Fibroblast of lung (primary cell): ENCODE measurements around the gene ASIC2. TPM values are rescaled to one million over a fixed set of nuclear protein-coding genes. Genes with fewer than 3 reads are reported as not detected.

Experiments
- DNase-seq, 2 donors: peaks; one replicate each; pipeline versions ENCODE4 v3.0.0 to v3.0.0-alpha.2; 2010; ENCODE audit warnings: low read depth in 2 of 2
- H2AFZ ChIP-seq: 2 replicates; pipeline ENCODE4 v1.5.1; 2012; ENCODE audit warnings: low read length, control low read depth, inconsistent platforms
- H3K27ac ChIP-seq: 2 replicates; pipeline ENCODE4 v1.5.1; 2011; ENCODE audit warnings: low read length, control low read depth; ENCODE audit not compliant: insufficient read depth
- H3K27me3 ChIP-seq: 2 replicates; pipeline ENCODE4 v1.5.1; 2011; ENCODE audit warnings: mild to moderate bottlenecking, low read length; ENCODE audit not compliant: control insufficient read depth, insufficient read depth
- H3K36me3 ChIP-seq: 2 replicates; pipeline ENCODE4 v1.5.1; 2011; ENCODE audit warnings: low read length; ENCODE audit not compliant: control insufficient read depth, insufficient read depth
- H3K4me1 ChIP-seq: 2 replicates; pipeline ENCODE4 v1.5.1; 2011; ENCODE audit warnings: low read length; ENCODE audit not compliant: control insufficient read depth, insufficient read depth; ENCODE audit errors: extremely low read depth
- H3K4me2 ChIP-seq: 2 replicates; pipeline ENCODE4 v1.5.1; 2011; ENCODE audit warnings: low read length, control low read depth; ENCODE audit not compliant: insufficient read depth; ENCODE audit errors: extremely low read depth
- H3K4me3 ChIP-seq, 4 experiments: fragments of 200-600 bp in 1 of 4; sonication (generic) in 1 of 4; replicated peaks in 1 of 4; 2 replicates each; pipeline ENCODE4 v1.5.1; 2011 to 2016; ENCODE audit warnings: low read length in 4 of 4, low read depth in 3 of 4, mild to moderate bottlenecking in 3 of 4, control low read depth in 2 of 4, inconsistent platforms in 1 of 4, mixed read lengths in 1 of 4; ENCODE audit not compliant: insufficient read depth in 1 of 4; ENCODE audit errors: control extremely low read depth in 1 of 4
- H3K79me2 ChIP-seq: 2 replicates; pipeline ENCODE4 v1.5.1; 2012; ENCODE audit warnings: mild to moderate bottlenecking, low read length, inconsistent platforms; ENCODE audit not compliant: control insufficient read depth, insufficient read depth
- H3K9ac ChIP-seq: 2 replicates; pipeline ENCODE4 v1.5.1; 2011; ENCODE audit warnings: mild to moderate bottlenecking, low read length, control low read depth; ENCODE audit not compliant: insufficient read depth
- H3K9me3 ChIP-seq: 2 replicates; pipeline ENCODE4 v1.5.1; 2012; ENCODE audit warnings: low read depth, low read length; ENCODE audit not compliant: control insufficient read depth, insufficient read depth
- H4K20me1 ChIP-seq: 2 replicates; pipeline ENCODE4 v1.5.1; 2011; ENCODE audit warnings: low read length; ENCODE audit not compliant: control insufficient read depth, insufficient read depth; ENCODE audit errors: extremely low read depth
- EZH2 ChIP-seq: IDR thresholded peaks from 2 replicates; pipeline ENCODE4 v1.5.1; 2012; ENCODE audit warnings: low read length, control low read depth, mild to moderate bottlenecking; ENCODE audit errors: missing control alignments
- polyA plus RNA-seq, 2 donors: library from polyadenylated mRNA; depleted of rRNA in 1 of 2; stranded (reverse) in 1 of 2; unstranded in 1 of 2; fragments of >200 nt; gene quantifications; 2 replicates each; pipeline ENCODE4 v1.2.1, GENCODE V29; 2011 to 2012; ENCODE audit warnings: missing spikeins in 1 of 2
- total RNA-seq: library from RNA; depleted of rRNA; stranded (reverse); fragments of >200 nt; gene quantifications from 2 replicates; pipeline ENCODE4 v1.2.1, GENCODE V29; 2014
- TF ChIP-seq, protein P1 (sequence below), 2 donors: IDR thresholded peaks in 1 of 2; conservative IDR thresholded peaks in 1 of 2; 1 replicate in 1 of 2; 2 replicates in 1 of 2; pipeline ENCODE4 v1.5.1; 2011 to 2012; ENCODE audit warnings: low read length in 2 of 2, control low read depth in 1 of 2, inconsistent platforms in 1 of 2, low read depth in 1 of 2, mild to moderate bottlenecking in 1 of 2

Gene ASIC2
- total and polyA plus RNA-seq, 2 donors (not counting 1 experiment from before 2014, with no cell fraction given): 0.08 to 0.50 TPM

DNA sequence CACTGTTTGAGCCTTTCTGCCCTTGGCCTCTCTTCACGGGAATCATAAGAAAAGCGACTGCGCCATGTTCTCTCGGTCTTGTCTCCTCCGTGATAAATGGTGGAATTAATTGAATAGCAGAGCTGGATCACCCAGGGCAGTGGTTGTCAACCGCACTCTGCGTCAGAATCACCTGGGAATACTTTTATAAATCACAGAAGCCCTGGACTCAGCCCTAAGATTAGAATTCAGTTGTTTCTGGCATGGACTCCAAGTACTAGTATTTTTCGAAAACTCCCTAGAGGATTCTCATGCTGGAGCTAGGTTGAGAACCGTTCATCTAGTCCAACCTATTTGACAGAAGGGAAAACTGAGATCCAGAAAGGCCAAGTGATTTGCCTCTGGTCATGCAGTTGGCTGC is 237.3 kb downstream of the ASIC2 start:
- no peaks in the 10 kb centered on the region for H3K79me2 ChIP-seq
- no peak overlapping the region for H3K4me2 ChIP-seq
- no peaks in the 10 kb centered on the region for H4K20me1 ChIP-seq
- TF ChIP-seq, protein P1, sequence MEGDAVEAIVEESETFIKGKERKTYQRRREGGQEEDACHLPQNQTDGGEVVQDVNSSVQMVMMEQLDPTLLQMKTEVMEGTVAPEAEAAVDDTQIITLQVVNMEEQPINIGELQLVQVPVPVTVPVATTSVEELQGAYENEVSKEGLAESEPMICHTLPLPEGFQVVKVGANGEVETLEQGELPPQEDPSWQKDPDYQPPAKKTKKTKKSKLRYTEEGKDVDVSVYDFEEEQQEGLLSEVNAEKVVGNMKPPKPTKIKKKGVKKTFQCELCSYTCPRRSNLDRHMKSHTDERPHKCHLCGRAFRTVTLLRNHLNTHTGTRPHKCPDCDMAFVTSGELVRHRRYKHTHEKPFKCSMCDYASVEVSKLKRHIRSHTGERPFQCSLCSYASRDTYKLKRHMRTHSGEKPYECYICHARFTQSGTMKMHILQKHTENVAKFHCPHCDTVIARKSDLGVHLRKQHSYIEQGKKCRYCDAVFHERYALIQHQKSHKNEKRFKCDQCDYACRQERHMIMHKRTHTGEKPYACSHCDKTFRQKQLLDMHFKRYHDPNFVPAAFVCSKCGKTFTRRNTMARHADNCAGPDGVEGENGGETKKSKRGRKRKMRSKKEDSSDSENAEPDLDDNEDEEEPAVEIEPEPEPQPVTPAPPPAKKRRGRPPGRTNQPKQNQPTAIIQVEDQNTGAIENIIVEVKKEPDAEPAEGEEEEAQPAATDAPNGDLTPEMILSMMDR (conservative IDR thresholded peaks at IDR 0.05 in 1 of 2, IDR thresholded peaks at IDR 0.05 in 1 of 2; ENCODE audit: low read depth in 1 of 2, low read length in 2 of 2): no peak
- no peak for TF ChIP-seq EZH2
- H3K4me1 ChIP-seq: no peaks in the 10 kb centered on the region
- H3K36me3 ChIP-seq: no peaks in the 10 kb centered on the region
- DNase-seq: no peak
- no peak overlapping the region for H3K9ac ChIP-seq
- H3K4me3 ChIP-seq: no peak overlapping the region
- no peak overlapping the region for H2AFZ ChIP-seq
- H3K9me3 ChIP-seq: no peaks in the 10 kb centered on the region
- no peak overlapping the region for H3K27ac ChIP-seq
- H3K27me3 ChIP-seq: no peaks in the 10 kb centered on the region

GRCh38 chr17:33055171-33055611 is 237.9 kb downstream of the ASIC2 start:
- Histone ChIP-seq H3K9me3 (no peaks in the 10 kb centered on the region), H3K79me2 (no peaks in the 10 kb centered on the region), H3K9ac (no peak overlapping the region), H3K36me3 (no peaks in the 10 kb centered on the region), H3K4me2 (no peak overlapping the region), H4K20me1 (no peaks in the 10 kb centered on the region), H3K4me1 (no peaks in the 10 kb centered on the region), H3K27me3 (no peaks in the 10 kb centered on the region), H3K27ac (no peak overlapping the region), H2AFZ (no peak overlapping the region), H3K4me3 (no peak overlapping the region)
- DNase-seq: peak in 1 of 2 donors; percentile 25
- TF ChIP-seq, protein P1 (conservative IDR thresholded peaks at IDR 0.05 in 1 of 2, IDR thresholded peaks at IDR 0.05 in 1 of 2; ENCODE audit: low read depth in 1 of 2, low read length in 2 of 2): no peak
- no peak for TF ChIP-seq EZH2

- Histone ChIP-seq H3K36me3 (no peaks in the 10 kb centered on the region), H3K9ac (no peak overlapping the region), H3K4me3 (no peak overlapping the region), H3K4me1 (no peaks in the 10 kb centered on the region), H3K27me3 (no peaks in the 10 kb centered on the region), H4K20me1 (no peaks in the 10 kb centered on the region), H3K79me2 (no peaks in the 10 kb centered on the region), H3K27ac (no peak overlapping the region), H3K4me2 (no peak overlapping the region), H2AFZ (no peak overlapping the region), H3K9me3 (no peaks in the 10 kb centered on the region)
- DNase-seq: no peak
- TF ChIP-seq, protein P1 (conservative IDR thresholded peaks at IDR 0.05 in 1 of 2, IDR thresholded peaks at IDR 0.05 in 1 of 2; ENCODE audit: low read depth in 1 of 2, low read length in 2 of 2): no peak
Observed at GRCh38 chr17:33054412-33054811, 238.7 kb downstream of the ASIC2 start.
